CD4-positive, alpha-beta T cell (primary cell): Measurements from ENCODE around the gene TRAK1. TPM values are rescaled to one million over a fixed set of nuclear protein-coding genes. Genes with fewer than 3 reads are reported as not detected.

Experiments used
- ATAC-seq: fragments of 200-7000 bp; cut with Tn5 transposase; one replicate; pipeline ENCODE4 v1.10.0; 2022; ENCODE audit warnings: mild to moderate bottlenecking; ENCODE audit not compliant: poor library complexity
- CTCF ChIA-PET: fragments of 350-600 bp; sonication (Branson Sonifier 250); formaldehyde crosslinking; loops from one replicate; lab custom pipeline; 2021; ENCODE audit warnings: antibody characterized with exemption, inconsistent platforms; lab: Charles Lee
- POLR2A ChIA-PET: fragments of 350-600 bp; sonication (Branson Sonifier 250); formaldehyde crosslinking; loops from one replicate; lab custom pipeline; 2021; ENCODE audit warnings: antibody characterized with exemption, inconsistent platforms; lab: Charles Lee
- DNase-seq, 14 experiments: peaks; one replicate each; pipeline ENCODE4 v3.0.0-alpha.2; 2013 to 2020; ENCODE audit warnings: mixed read lengths in 2 of 14
- H3K27ac ChIP-seq, 2 donors: one replicate each; pipeline versions ENCODE4 v1.5.1 to v1.7.0; 2013; ENCODE audit warnings: low read length in 2 of 2, low read depth in 1 of 2, mild to moderate bottlenecking in 1 of 2
- H3K27me3 ChIP-seq, 2 experiments: 1 replicate in 1 of 2; 2 replicates in 1 of 2; pipeline versions ENCODE4 v1.6.1 to v1.7.0; 2013; ENCODE audit warnings: low read length in 2 of 2, control low read depth in 1 of 2, mild to moderate bottlenecking in 1 of 2, moderate library complexity in 1 of 2; ENCODE audit not compliant: insufficient read depth in 2 of 2, control insufficient read depth in 1 of 2
- H3K36me3 ChIP-seq: one replicate; pipeline ENCODE4 v1.6.1; 2013; ENCODE audit warnings: low read length, control low read depth; ENCODE audit not compliant: insufficient read depth
- H3K4me1 ChIP-seq: one replicate; pipeline ENCODE4 v1.6.1; 2013; ENCODE audit warnings: low read length, control low read depth; ENCODE audit not compliant: insufficient read depth
- H3K4me3 ChIP-seq: one replicate; pipeline ENCODE4 v1.5.1; 2013; ENCODE audit warnings: mild to moderate bottlenecking, low read length, moderate library complexity
- H3K9me3 ChIP-seq, 2 experiments: 1 replicate in 1 of 2; 2 replicates in 1 of 2; pipeline versions ENCODE4 v1.6.1 to v1.7.0; 2013; ENCODE audit warnings: low read length in 2 of 2, mild to moderate bottlenecking in 2 of 2, control low read depth in 1 of 2, moderate library complexity in 1 of 2; ENCODE audit not compliant: control insufficient read depth in 1 of 2, insufficient read depth in 1 of 2
- H3K27ac Mint-ChIP-seq: one replicate; pipeline ENCODE4 v1.8.0; 2020; ENCODE audit warnings: mixed read lengths
- H3K27me3 Mint-ChIP-seq: one replicate; pipeline ENCODE4 v1.8.0; 2021; ENCODE audit warnings: mixed read lengths
- H3K36me3 Mint-ChIP-seq: one replicate; pipeline ENCODE4 v1.8.0; 2021; ENCODE audit warnings: low read depth, mixed read lengths
- H3K4me1 Mint-ChIP-seq: one replicate; pipeline ENCODE4 v1.8.0; 2021; ENCODE audit warnings: low read depth, mixed read lengths
- H3K4me3 Mint-ChIP-seq: one replicate; pipeline ENCODE4 v1.8.0; 2020; ENCODE audit warnings: mild to moderate bottlenecking, mixed read lengths
- H3K9me3 Mint-ChIP-seq: one replicate; pipeline ENCODE4 v1.8.0; 2020; ENCODE audit warnings: mixed read lengths
- CTCF ChIP-seq: fragments of 200-600 bp; IDR thresholded peaks from one replicate; pipeline ENCODE4 v1.8.0; 2022; ENCODE audit warnings: antibody characterized with exemption, mild to moderate bottlenecking
- intact Hi-C, 2 experiments: fragments of 100-400 bp; cut with DNase I in 1 of 2; cut with micrococcal nuclease in 1 of 2; formaldehyde crosslinking; loops; one replicate each; pipeline versions ENCODE4 v1.15.1 to v1.9.0; 2023 to 2025; cut with DNase I, micrococcal nuclease
- total RNA-seq, 174 experiments: library from RNA in 2 of 174; stranded (reverse) in 2 of 174; gene quantifications; one replicate each; pipeline ENCODE4 v1.2.3 and lab custom pipeline; 2021 to 2026

Gene TRAK1
- total RNA-seq, 2 experiments from 2014 or later, result 16.0 to 16.7 TPM

GRCh38 chr3:42216931-42217333 lies 125.8 kb downstream of the TRAK1 start:
- CTCF ChIA-PET, result no interaction called here
- DNase-seq, result peak in 8 of 14 experiments; percentile 9 to 70 (median 36)

DNA sequence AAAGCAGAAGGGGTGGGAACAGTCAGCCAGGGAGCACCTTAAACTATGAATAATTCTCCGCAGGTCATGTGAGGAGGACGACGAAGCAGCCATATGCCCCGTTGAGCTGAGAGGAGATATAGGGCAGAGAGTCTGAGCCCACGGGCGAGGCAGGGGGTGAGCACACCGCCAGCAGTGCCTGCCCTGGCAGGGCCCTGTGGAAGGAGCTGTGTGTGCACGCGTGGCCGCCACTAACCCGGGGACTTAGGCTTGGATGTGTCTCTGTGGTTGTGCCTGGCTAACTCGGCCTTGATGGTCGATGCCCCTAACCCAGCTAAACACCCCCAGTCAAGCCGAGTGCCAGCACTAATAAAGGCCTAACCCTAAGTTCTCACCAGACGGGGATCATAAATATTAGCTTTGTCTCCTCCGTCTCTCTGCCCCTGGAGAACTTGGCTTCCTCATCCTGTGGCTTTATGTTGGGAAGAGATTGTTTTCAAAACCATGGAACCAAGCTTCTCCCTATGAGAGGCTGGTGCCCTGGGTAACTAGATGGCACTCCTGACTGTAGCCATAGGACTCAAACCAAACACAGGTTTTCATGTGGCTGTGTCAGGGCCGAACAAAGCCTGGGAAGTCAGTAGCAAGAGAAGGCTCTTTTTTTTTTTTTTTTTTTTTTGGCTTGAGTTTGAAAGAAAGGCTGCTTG lies 129.4 kb downstream of the TRAK1 start:
- Histone ChIP-seq H3K4me1 (peaks cover 19% of the 10 kb centered on the region), H3K27me3 (no peaks in the 10 kb centered on the region), H3K36me3 (peaks cover 35% of the 10 kb centered on the region), H3K27ac (no peak overlapping the region), H3K9me3 (no peaks in the 10 kb centered on the region), H3K4me3 (no peak overlapping the region)
- TF ChIP-seq CTCF, result no peak
- intact Hi-C loops, result no loop called here
- Mint-ChIP-seq H3K27ac (no peak overlapping the region), H3K4me1 (peaks cover 31% of the 10 kb centered on the region), H3K4me3 (no peak overlapping the region), H3K36me3 (peaks cover 37% of the 10 kb centered on the region), H3K9me3 (no peaks in the 10 kb centered on the region), H3K27me3 (no peaks in the 10 kb centered on the region)
- ChIA-PET POLR2A (no interaction called here), CTCF (no interaction called here)
- ATAC-seq (no peak), DNase-seq (no peak)

More at GRCh38 chr3:42216931-42217333, 125.8 kb downstream of the TRAK1 start:
- Mint-ChIP-seq H3K27ac (peak overlapping the region; percentile 65), H3K27me3 (no peaks in the 10 kb centered on the region), H3K4me3 (peak overlapping the region; percentile 59), H3K4me1 (peaks cover 62% of the 10 kb centered on the region), H3K9me3 (no peaks in the 10 kb centered on the region), H3K36me3 (peaks cover 13% of the 10 kb centered on the region)
- Histone ChIP-seq H3K27me3 (no peaks in the 10 kb centered on the region), H3K9me3 (no peaks in the 10 kb centered on the region), H3K4me1 (peaks cover 46% of the 10 kb centered on the region), H3K27ac (no peak overlapping the region), H3K36me3 (peaks cover 10% of the 10 kb centered on the region), H3K4me3 (no peak overlapping the region)
- TF ChIP-seq CTCF, result no peak
- ATAC-seq, result peak; percentile 71
- POLR2A ChIA-PET, result interaction anchor here (1.0 to 1.9 kb wide), 4 partner anchors 25 to 286 kb away, joined by 3 to 6 read pairs (median 3); partner anchors contain the start of gene VIPR1
- intact Hi-C loops, result no loop called here

GRCh38 chr3:42222942-42223693 lies 132.0 kb downstream of the TRAK1 start:
- CTCF ChIA-PET, result interaction anchor here (1.1 kb wide), 1 partner anchor 32 kb away, joined by 3 read pairs; no protein-coding TSS in a partner anchor
- Mint-ChIP-seq H3K27me3 (no peaks in the 10 kb centered on the region), H3K4me1 (peaks cover 5% of the 10 kb centered on the region), H3K36me3 (peaks cover 38% of the 10 kb centered on the region), H3K9me3 (no peaks in the 10 kb centered on the region), H3K4me3 (no peak overlapping the region), H3K27ac (no peak overlapping the region)
- DNase-seq, result no peak
- Histone ChIP-seq H3K4me1 (no peaks in the 10 kb centered on the region), H3K27ac (no peak overlapping the region), H3K36me3 (peaks cover 35% of the 10 kb centered on the region), H3K9me3 (no peaks in the 10 kb centered on the region), H3K27me3 (no peaks in the 10 kb centered on the region), H3K4me3 (no peak overlapping the region)
- no peak for TF ChIP-seq CTCF
- intact Hi-C loops, result no loop called here
- POLR2A ChIA-PET, result interaction anchor here (0.8 kb wide), 1 partner anchor 13 kb away, joined by 3 read pairs; no protein-coding TSS in a partner anchor
- ATAC-seq, result no peak
